ENCODE results near the gene ARHGAP26.

Gene ARHGAP26

GRCh38 chr5:143162810-143163209, 392.6 kb downstream of the ARHGAP26 start:
- TF ChIP-seq CTCF (IDR thresholded peaks at IDR 0.05) = no peak

DNA sequence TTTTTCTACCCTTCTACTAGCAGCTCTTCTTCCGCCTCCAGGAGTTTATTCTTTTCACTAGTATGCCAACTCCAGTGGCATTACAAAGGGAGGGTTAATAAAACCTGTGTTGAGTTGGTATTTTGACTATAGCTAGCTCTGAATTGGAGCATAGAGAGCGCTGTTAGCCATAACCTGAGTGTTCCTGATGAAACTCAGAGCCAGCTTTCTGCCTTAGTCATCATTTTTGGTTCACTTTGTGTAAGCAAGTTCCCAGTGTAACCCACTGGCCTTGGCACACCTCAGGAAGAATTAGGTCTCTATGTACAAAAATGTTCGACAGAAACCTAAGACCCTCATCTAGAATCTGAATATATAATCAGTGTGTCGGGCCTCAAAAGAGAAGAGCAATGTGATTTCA, 394.4 kb downstream of the ARHGAP26 start:
- TF ChIP-seq CTCF (IDR thresholded peaks at IDR 0.05) = no peak

GRCh38 chr5:143165049-143165880, 395.1 kb downstream of the ARHGAP26 start:
- no peak for TF ChIP-seq CTCF (IDR thresholded peaks at IDR 0.05)

DNA sequence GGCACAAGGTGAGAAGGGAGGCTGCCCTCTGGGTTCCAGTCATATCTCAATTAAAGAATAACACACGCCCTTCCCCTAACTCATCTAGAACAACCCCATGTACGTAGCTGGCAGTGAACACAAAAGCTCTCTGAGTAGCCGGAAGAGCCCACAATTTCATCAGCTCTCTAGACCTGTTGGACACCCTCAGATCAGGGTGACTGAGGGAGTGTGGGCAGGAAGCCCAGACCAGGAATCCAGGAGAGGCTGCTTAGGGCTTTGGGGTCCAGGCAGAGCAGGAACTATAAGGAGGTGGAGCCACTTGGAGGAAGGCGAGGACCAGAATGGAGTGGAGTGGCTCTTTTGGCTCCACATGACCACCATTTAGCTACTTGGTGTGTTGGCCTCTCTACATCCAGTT, 395.9 kb downstream of the ARHGAP26 start:
- no peak for TF ChIP-seq CTCF (IDR thresholded peaks at IDR 0.05)

GRCh38 chr5:143166661-143167420, 396.7 kb downstream of the ARHGAP26 start:
- TF ChIP-seq CTCF (IDR thresholded peaks at IDR 0.05) = no peak

GRCh38 chr5:143168171-143168741, 398.1 kb downstream of the ARHGAP26 start:
- no peak for TF ChIP-seq CTCF (IDR thresholded peaks at IDR 0.05)

- no peak for TF ChIP-seq CTCF (IDR thresholded peaks at IDR 0.05)
These were observed 399.0 kb downstream of the ARHGAP26 start for GRCh38 chr5:143168921-143169810.
